ENCODE measurements around the gene FOXJ2. TPM values are rescaled to one million over a fixed set of nuclear protein-coding genes. Genes with fewer than 3 reads are reported as not detected.

The FOXJ2 gene
- total and polyA plus RNA-seq, 2 donors (not counting 1 experiment from before 2014, with no cell fraction given) = 9.5 to 19.4 TPM

DNA sequence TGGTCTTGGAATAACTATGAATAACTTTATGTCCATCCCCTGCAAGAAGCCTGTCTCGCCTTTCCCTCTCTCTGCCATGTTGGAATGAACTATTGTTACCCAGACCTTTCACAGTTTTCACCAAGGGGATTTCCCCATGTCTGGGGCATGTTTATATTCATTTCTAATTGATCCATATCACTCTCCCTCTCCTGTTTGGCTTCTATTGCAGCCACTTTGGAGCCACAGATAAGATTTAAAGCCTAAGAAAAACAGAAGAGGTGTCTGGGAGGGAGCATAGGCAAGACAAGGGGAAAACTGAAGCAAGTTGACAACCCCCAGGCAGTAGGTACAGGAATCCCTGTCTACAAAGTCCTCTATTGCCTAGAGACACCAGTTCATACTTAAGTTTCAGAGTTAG is 41.0 kb upstream of the FOXJ2 start:
- 100% methylated on average over 1 of the region's 1 CpG for WGBS (ENCODE audit: insufficient coverage)

DNA sequence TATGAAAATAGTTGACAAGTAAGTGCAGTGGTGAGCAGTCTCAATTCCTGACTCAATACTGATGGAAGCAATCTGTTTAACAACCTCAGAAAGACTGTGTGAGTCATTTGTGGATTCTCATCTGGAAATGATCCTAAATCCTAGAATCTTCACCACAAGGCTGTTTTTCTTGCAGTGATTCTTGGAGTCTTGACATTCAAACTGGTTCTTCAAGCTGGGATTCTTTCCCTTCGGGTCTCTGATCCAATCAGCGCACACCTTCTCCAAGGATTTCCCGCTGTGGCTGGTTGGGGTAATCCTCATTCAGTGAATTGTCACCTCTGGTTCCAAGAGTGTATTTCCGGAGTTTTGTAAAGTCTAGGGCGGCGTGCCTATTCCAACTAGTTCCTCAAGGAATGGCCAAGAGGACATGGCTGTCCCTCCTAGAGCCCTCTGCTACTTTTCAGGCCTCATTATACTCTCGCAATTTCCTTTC is 37.7 kb upstream of the FOXJ2 start:
- H3K9me3 ChIP-seq (ENCODE audit: control extremely low read depth in 1 of 3, control insufficient read depth in 2 of 3, insufficient read depth in 1 of 3, low read length in 2 of 3) = peaks cover 0 to 6% (median 3%) of the 10 kb centered on the region in 3 donors
- H4K20me1 ChIP-seq (ENCODE audit: control insufficient read depth, insufficient read depth, low read length, poor library complexity, severe bottlenecking) = no peaks in the 10 kb centered on the region
- no peaks in the 10 kb centered on the region for H3K27me3 Mint-ChIP-seq
- no peak for ATAC-seq (ENCODE audit: low read depth)
- no peak overlapping the region for H3K9ac ChIP-seq (ENCODE audit: low read length)
- no peak for DNase-seq
- 91% methylated on average over 7 of the region's 7 CpGs for WGBS (ENCODE audit: insufficient coverage)
- peaks cover 3% of the 10 kb centered on the region for H3K79me2 ChIP-seq (ENCODE audit: control insufficient read depth, insufficient read depth, low read length)
- ChIA-PET CTCF (interaction anchor here (1.1 to 5.8 kb wide), 14 partner anchors 9 to 187 kb away, joined by 3 to 142 read pairs (median 6); partner anchors contain the start of gene SLC2A3), POLR2A (interaction anchor here (0.6 to 2.8 kb wide), 3 partner anchors 18 to 61 kb away, joined by 3 to 15 read pairs (median 4); no protein-coding TSS in a partner anchor)
- H3K27ac Mint-ChIP-seq = no peak overlapping the region
- H3K4me3 ChIP-seq (ENCODE audit: control extremely low read depth in 1 of 5, extremely low read depth in 1 of 5, insufficient read depth in 1 of 5, low read depth in 2 of 5, low read length in 4 of 5) = no peak overlapping the region
- intact Hi-C loops (cut with micrococcal nuclease) = loop anchor here (1.0 to 2.0 kb wide), 6 partner anchors 17 to 134 kb away; no protein-coding TSS in a partner anchor
- H3K4me2 ChIP-seq (replicated peaks; ENCODE audit: low read depth, low read length, poor library complexity, severe bottlenecking) = peak overlapping the region; percentile 16
- no peak overlapping the region for H3K4me3 Mint-ChIP-seq
- H3K27me3 ChIP-seq (replicated peaks in 1 of 4; ENCODE audit: control extremely low read depth in 1 of 4, control insufficient read depth in 3 of 4, insufficient read depth in 4 of 4, low read length in 3 of 4) = no peaks in the 10 kb centered on the region
- no peaks in the 10 kb centered on the region for H3K9me3 Mint-ChIP-seq (ENCODE audit: insufficient read depth)
- H3K27ac ChIP-seq (ENCODE audit: low read length in 2 of 2) = peak overlapping the region in 1 of 2 donors; percentile 35
- H3K36me3 ChIP-seq (replicated peaks in 1 of 2; ENCODE audit: control extremely low read depth in 1 of 2, control insufficient read depth in 1 of 2, extremely low read depth in 1 of 2, insufficient read depth in 2 of 2, low read length in 1 of 2) = no peaks in the 10 kb centered on the region
- no peak overlapping the region for H2AFZ ChIP-seq (ENCODE audit: insufficient read depth, low read depth, low read length, poor library complexity, severe bottlenecking)
- H3K4me1 ChIP-seq (ENCODE audit: control insufficient read depth in 2 of 2, insufficient read depth in 2 of 2, low read length in 2 of 2) = peaks cover 14% of the 10 kb centered on the region in 2 donors
- H3K4me1 Mint-ChIP-seq = peaks cover 11% of the 10 kb centered on the region
- no peak for TF ChIP-seq EZH2 (IDR thresholded peaks at IDR 0.05; ENCODE audit: borderline replicate concordance, insufficient read depth, low read depth, low read length, poor library complexity, severe bottlenecking)
- TF ChIP-seq, protein P1, sequence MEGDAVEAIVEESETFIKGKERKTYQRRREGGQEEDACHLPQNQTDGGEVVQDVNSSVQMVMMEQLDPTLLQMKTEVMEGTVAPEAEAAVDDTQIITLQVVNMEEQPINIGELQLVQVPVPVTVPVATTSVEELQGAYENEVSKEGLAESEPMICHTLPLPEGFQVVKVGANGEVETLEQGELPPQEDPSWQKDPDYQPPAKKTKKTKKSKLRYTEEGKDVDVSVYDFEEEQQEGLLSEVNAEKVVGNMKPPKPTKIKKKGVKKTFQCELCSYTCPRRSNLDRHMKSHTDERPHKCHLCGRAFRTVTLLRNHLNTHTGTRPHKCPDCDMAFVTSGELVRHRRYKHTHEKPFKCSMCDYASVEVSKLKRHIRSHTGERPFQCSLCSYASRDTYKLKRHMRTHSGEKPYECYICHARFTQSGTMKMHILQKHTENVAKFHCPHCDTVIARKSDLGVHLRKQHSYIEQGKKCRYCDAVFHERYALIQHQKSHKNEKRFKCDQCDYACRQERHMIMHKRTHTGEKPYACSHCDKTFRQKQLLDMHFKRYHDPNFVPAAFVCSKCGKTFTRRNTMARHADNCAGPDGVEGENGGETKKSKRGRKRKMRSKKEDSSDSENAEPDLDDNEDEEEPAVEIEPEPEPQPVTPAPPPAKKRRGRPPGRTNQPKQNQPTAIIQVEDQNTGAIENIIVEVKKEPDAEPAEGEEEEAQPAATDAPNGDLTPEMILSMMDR (IDR thresholded peaks at IDR 0.05) = no peak

More for the DNA sequence above, 41.0 kb upstream of the FOXJ2 start:
- no peaks in the 10 kb centered on the region for H3K9me3 Mint-ChIP-seq (ENCODE audit: insufficient read depth)
- peaks cover 11% of the 10 kb centered on the region for H3K4me1 Mint-ChIP-seq
- DNase-seq (no peak), ATAC-seq (ENCODE audit: low read depth) (no peak)
- Histone ChIP-seq H3K27ac (ENCODE audit: low read length in 2 of 2) (no peak overlapping the region), H3K36me3 (replicated peaks in 1 of 2; ENCODE audit: control extremely low read depth in 1 of 2, control insufficient read depth in 1 of 2, extremely low read depth in 1 of 2, insufficient read depth in 2 of 2, low read length in 1 of 2) (no peaks in the 10 kb centered on the region), H3K79me2 (ENCODE audit: control insufficient read depth, insufficient read depth, low read length) (peaks cover 3% of the 10 kb centered on the region), H3K4me1 (ENCODE audit: control insufficient read depth in 2 of 2, insufficient read depth in 2 of 2, low read length in 2 of 2) (peaks cover 14 to 15% of the 10 kb centered on the region in 2 donors), H2AFZ (ENCODE audit: insufficient read depth, low read depth, low read length, poor library complexity, severe bottlenecking) (no peak overlapping the region), H3K4me3 (ENCODE audit: control extremely low read depth in 1 of 5, extremely low read depth in 1 of 5, insufficient read depth in 1 of 5, low read depth in 2 of 5, low read length in 4 of 5) (no peak overlapping the region), H3K9me3 (ENCODE audit: control extremely low read depth in 1 of 3, control insufficient read depth in 2 of 3, insufficient read depth in 1 of 3, low read length in 2 of 3) (no peaks in the 10 kb centered on the region), H4K20me1 (ENCODE audit: control insufficient read depth, insufficient read depth, low read length, poor library complexity, severe bottlenecking) (no peaks in the 10 kb centered on the region), H3K4me2 (replicated peaks; ENCODE audit: low read depth, low read length, poor library complexity, severe bottlenecking) (no peak overlapping the region), H3K27me3 (replicated peaks in 1 of 4; ENCODE audit: control extremely low read depth in 1 of 4, control insufficient read depth in 3 of 4, insufficient read depth in 4 of 4, low read length in 3 of 4) (no peaks in the 10 kb centered on the region), H3K9ac (ENCODE audit: low read length) (no peak overlapping the region)
- POLR2A ChIA-PET = no interaction called here
- TF ChIP-seq EZH2 (IDR thresholded peaks at IDR 0.05; ENCODE audit: borderline replicate concordance, insufficient read depth, low read depth, low read length, poor library complexity, severe bottlenecking) = no peak
- TF ChIP-seq, protein P1 (IDR thresholded peaks at IDR 0.05) = no peak
- no peaks in the 10 kb centered on the region for H3K27me3 Mint-ChIP-seq
- CTCF ChIA-PET = interaction anchor here (0.9 to 5.8 kb wide), 4 partner anchors 55 to 131 kb away, joined by 4 to 142 read pairs (median 24); no protein-coding TSS in a partner anchor
- intact Hi-C loops (cut with micrococcal nuclease) = no loop called here
- H3K4me3 Mint-ChIP-seq = no peak overlapping the region
- no peak overlapping the region for H3K27ac Mint-ChIP-seq

Measured in B cell (primary cell).